Measurements from ENCODE around the gene ZFP36L1. TPM values are rescaled to one million over a fixed set of nuclear protein-coding genes. Genes with fewer than 3 reads are reported as not detected.
A peak's percentile ranks its signal among the peaks of the same experiment; 100 is the strongest.

Gene ZFP36L1
- total and polyA plus RNA-seq, 2 of the 13 experiments (the other 11 are each of a cell fraction or from before 2014, with no cell fraction given), result 7.4 to 10.2 TPM

- TF ChIP-seq ZNF790 (CRISPR knock-in tag; IDR thresholded peaks at IDR 0.05; ENCODE audit: borderline replicate concordance), result no peak
- peak; percentile 88 for TF ChIP-seq TARDBP (CRISPR knock-in tag; IDR thresholded peaks at IDR 0.05)
- peak; percentile 99 for TF ChIP-seq GABPB1 (CRISPR knock-in tag; IDR thresholded peaks at IDR 0.05)
- no peak for TF ChIP-seq ZNF761 (CRISPR knock-in tag; conservative IDR thresholded peaks at IDR 0.05)
- TF ChIP-seq SMAD9 (CRISPR knock-in tag; IDR thresholded peaks at IDR 0.05), result no peak
- TF ChIP-seq U2AF1 (optimal IDR thresholded peaks at IDR 0.05; ENCODE audit: low read depth, low read length), result peak; percentile 87
- TF ChIP-seq MYPOP (CRISPR knock-in tag; IDR thresholded peaks at IDR 0.05), result no peak
- TF ChIP-seq YEATS2 (CRISPR knock-in tag; IDR thresholded peaks at IDR 0.05; ENCODE audit: borderline replicate concordance), result peak; percentile 90
- no peak for TF ChIP-seq CEBPZ (IDR thresholded peaks at IDR 0.05; ENCODE audit: low read length)
- TF ChIP-seq PHF20 (CRISPR knock-in tag; IDR thresholded peaks at IDR 0.05), result peak; percentile 93
- TF ChIP-seq ZNF142 (CRISPR knock-in tag; IDR thresholded peaks at IDR 0.05), result no peak
- TF ChIP-seq ZNF329 (CRISPR knock-in tag; IDR thresholded peaks at IDR 0.05; ENCODE audit: low read depth), result no peak
- TF ChIP-seq ZBTB4 (CRISPR knock-in tag; IDR thresholded peaks at IDR 0.05; ENCODE audit: borderline replicate concordance), result no peak
- 0 out of 2 replicates have a peak, but pooled peaks have one; percentile 20 for TF ChIP-seq ATF3 (CRISPR knock-in tag; IDR thresholded peaks at IDR 0.05)
These were observed 31.9 kb upstream of the ZFP36L1 start (continued) for GRCh38 chr14:68824517-68825347.

Data from HepG2 (cell line).